SK-N-MC (cell line): ENCODE measurements around the gene TRAPPC6A.

Experiments used
- EZH2 ChIP-seq: fragments of 200-600 bp; sonication (generic); IDR thresholded peaks from one replicate; pipeline ENCODE4 v1.6.1; 2017; ENCODE audit warnings: antibody characterized with exemption
- FOXP2 ChIP-seq: optimal IDR thresholded peaks from 2 replicates; pipeline ENCODE3; 2011; ENCODE audit warnings: mild to moderate bottlenecking, moderate library complexity; ENCODE audit not compliant: insufficient read depth; ENCODE audit errors: extremely low read length, control extremely low read depth
- POLR2AphosphoS5 ChIP-seq: IDR thresholded peaks from 2 replicates; pipeline ENCODE4 v1.6.1; 2012; ENCODE audit warnings: mild to moderate bottlenecking, low read depth, low read length, borderline replicate concordance

DNA sequence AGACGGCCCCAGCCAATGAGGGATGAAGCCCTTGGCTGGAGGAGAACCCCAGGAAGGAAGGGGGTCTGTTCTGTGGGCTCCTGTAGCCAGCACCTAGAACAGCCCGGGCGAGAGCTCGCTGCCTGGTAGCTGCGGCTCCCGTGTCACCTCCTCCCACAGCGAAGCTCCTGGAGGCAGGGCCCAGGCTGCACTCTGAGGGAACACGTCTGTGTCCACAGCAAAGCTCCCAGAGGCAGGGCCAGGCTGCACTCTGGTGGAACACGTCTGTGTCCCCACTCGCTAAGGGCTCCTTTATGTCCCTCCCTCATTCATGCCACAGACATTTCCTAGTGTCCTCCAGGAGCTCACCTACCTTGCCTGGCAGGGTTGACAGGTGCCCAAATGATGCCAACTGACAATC lies 8.4 kb downstream of the TRAPPC6A start:
- TF ChIP-seq EZH2: no peak
- no peak for TF ChIP-seq POLR2AphosphoS5
- no peak for TF ChIP-seq FOXP2
